Measurements from ENCODE around the gene ADNP2.

Gene ADNP2

GRCh38 chr18:80109676-80110078 is 615 bp downstream of the ADNP2 start:
- peak; percentile 71 for DNase-seq (ENCODE audit: extremely low spot score)
- CTCF ChIA-PET, result interaction anchor here (0.8 to 1.2 kb wide), 2 partner anchors 51 to 142 kb away, joined by 3 read pairs; no protein-coding TSS in a partner anchor
- POLR2A ChIA-PET, result no interaction called here
- TF ChIP-seq CTCF (IDR thresholded peaks at IDR 0.05; ENCODE audit: control extremely low read depth, extremely low read depth, low read depth, missing control alignments), result no peak

GRCh38 chr18:80112624-80113248 is 3.7 kb downstream of the ADNP2 start:
- TF ChIP-seq CTCF (IDR thresholded peaks at IDR 0.05; ENCODE audit: control extremely low read depth, extremely low read depth, low read depth, missing control alignments), result no peak
- ChIA-PET POLR2A (interaction anchor here (1.0 kb wide), 1 partner anchor 15 kb away, joined by 4 read pairs; no protein-coding TSS in a partner anchor), CTCF (interaction anchor here (0.8 to 2.6 kb wide), 5 partner anchors 10 to 44 kb away, joined by 3 to 8 read pairs (median 7); no protein-coding TSS in a partner anchor)
- DNase-seq (ENCODE audit: extremely low spot score), result no peak

GRCh38 chr18:80115035-80115434 is 6.0 kb downstream of the ADNP2 start:
- no peak for DNase-seq (ENCODE audit: extremely low spot score)
- POLR2A ChIA-PET, result no interaction called here
- no peak for TF ChIP-seq CTCF (IDR thresholded peaks at IDR 0.05; ENCODE audit: control extremely low read depth, extremely low read depth, low read depth, missing control alignments)
- CTCF ChIA-PET, result interaction anchor here (2.6 kb wide), 1 partner anchor 15 kb away, joined by 7 read pairs; no protein-coding TSS in a partner anchor

GRCh38 chr18:80119111-80119510 is 10.0 kb downstream of the ADNP2 start:
- CTCF ChIA-PET, result interaction anchor here (1.7 kb wide), 1 partner anchor 15 kb away, joined by 3 read pairs; no protein-coding TSS in a partner anchor
- POLR2A ChIA-PET, result no interaction called here
- no peak for TF ChIP-seq CTCF (IDR thresholded peaks at IDR 0.05; ENCODE audit: control extremely low read depth, extremely low read depth, low read depth, missing control alignments)
- DNase-seq (ENCODE audit: extremely low spot score), result no peak

GRCh38 chr18:80120932-80121331 is 11.9 kb downstream of the ADNP2 start:
- ChIA-PET CTCF (no interaction called here), POLR2A (no interaction called here)
- TF ChIP-seq CTCF (IDR thresholded peaks at IDR 0.05; ENCODE audit: control extremely low read depth, extremely low read depth, low read depth, missing control alignments), result no peak
- no peak for DNase-seq (ENCODE audit: extremely low spot score)

- ChIA-PET POLR2A (no interaction called here), CTCF (no interaction called here)
- no peak for TF ChIP-seq CTCF (IDR thresholded peaks at IDR 0.05; ENCODE audit: control extremely low read depth, extremely low read depth, low read depth, missing control alignments)
- no peak for DNase-seq (ENCODE audit: extremely low spot score)
Measured at GRCh38 chr18:80124131-80124530, 15.1 kb downstream of the ADNP2 start.
